UCSD-AML1 (cell line): ENCODE results near the gene SMYD1.
"Not testable (repeated sequence)": the region's sequence is repeated elsewhere in the genome, so short reads cannot be mapped to it uniquely, and the experiment has no call there.

ENCODE experiments used
- DNase-seq: peaks from one replicate; lab custom pipeline; 2025; ENCODE audit not compliant: unreplicated experiment; lab: John Stamatoyannopoulos, UW

Gene SMYD1

GRCh38 chr2:88067598-88067997, at the start of gene SMYD1:
Gene SMYD1 (plus strand): TSS chr2:88067825. CDS start chr2:88067865, 40 bp downstream.
- no peak for DNase-seq

- DNase-seq = not testable (repeated sequence)
Measured at GRCh38 chr2:88018077-88018805, 49.4 kb upstream of the SMYD1 start.

- no peak for DNase-seq
Measured at GRCh38 chr2:88018909-88019308, 48.7 kb upstream of the SMYD1 start.

- DNase-seq = no peak
Measured at GRCh38 chr2:88019985-88020384, 47.6 kb upstream of the SMYD1 start.

- DNase-seq = no peak
Measured at GRCh38 chr2:88022669-88022921, 45.0 kb upstream of the SMYD1 start.

GRCh38 chr2:88024509-88024908, 43.1 kb upstream of the SMYD1 start:
- no peak for DNase-seq

- DNase-seq = no peak
Measured at GRCh38 chr2:88027697-88028389, 39.8 kb upstream of the SMYD1 start.

- no peak for DNase-seq
Measured at GRCh38 chr2:88028931-88029330, 38.7 kb upstream of the SMYD1 start.

GRCh38 chr2:88032070-88032702, 35.4 kb upstream of the SMYD1 start:
- DNase-seq = no peak

- no peak for DNase-seq
Measured at GRCh38 chr2:88036182-88036581, 31.4 kb upstream of the SMYD1 start.

GRCh38 chr2:88036606-88037005, 31.0 kb upstream of the SMYD1 start:
- no peak for DNase-seq

- DNase-seq = no peak
Measured at GRCh38 chr2:88038263-88039105, 29.1 kb upstream of the SMYD1 start.

GRCh38 chr2:88042476-88042875, 25.1 kb upstream of the SMYD1 start:
- DNase-seq = no peak

GRCh38 chr2:88045561-88045960, 22.1 kb upstream of the SMYD1 start:
- not testable (repeated sequence) for DNase-seq

GRCh38 chr2:88048541-88048940, 19.1 kb upstream of the SMYD1 start:
- no peak for DNase-seq

GRCh38 chr2:88049622-88050021, 18.0 kb upstream of the SMYD1 start:
- no peak for DNase-seq

- DNase-seq = no peak
Measured at GRCh38 chr2:88051792-88052191, 15.8 kb upstream of the SMYD1 start.

GRCh38 chr2:88053296-88053695, 14.3 kb upstream of the SMYD1 start:
- DNase-seq = no peak

- no peak for DNase-seq
Measured at GRCh38 chr2:88053934-88054781, 13.5 kb upstream of the SMYD1 start.

- DNase-seq = no peak
Measured at GRCh38 chr2:88054782-88055370, 12.7 kb upstream of the SMYD1 start.
